ENCODE results near the gene FHIT.

GRCh38 chr3:61157414-61157813 is 93.8 kb downstream of the FHIT start:
- TF ChIP-seq CTCF (IDR thresholded peaks at IDR 0.05) (no peak), POLR2A (IDR thresholded peaks at IDR 0.05) (no peak)

Measured in ovary (tissue), 3 donors.